ENCODE measurements around the gene PRKAG2.

DNA sequence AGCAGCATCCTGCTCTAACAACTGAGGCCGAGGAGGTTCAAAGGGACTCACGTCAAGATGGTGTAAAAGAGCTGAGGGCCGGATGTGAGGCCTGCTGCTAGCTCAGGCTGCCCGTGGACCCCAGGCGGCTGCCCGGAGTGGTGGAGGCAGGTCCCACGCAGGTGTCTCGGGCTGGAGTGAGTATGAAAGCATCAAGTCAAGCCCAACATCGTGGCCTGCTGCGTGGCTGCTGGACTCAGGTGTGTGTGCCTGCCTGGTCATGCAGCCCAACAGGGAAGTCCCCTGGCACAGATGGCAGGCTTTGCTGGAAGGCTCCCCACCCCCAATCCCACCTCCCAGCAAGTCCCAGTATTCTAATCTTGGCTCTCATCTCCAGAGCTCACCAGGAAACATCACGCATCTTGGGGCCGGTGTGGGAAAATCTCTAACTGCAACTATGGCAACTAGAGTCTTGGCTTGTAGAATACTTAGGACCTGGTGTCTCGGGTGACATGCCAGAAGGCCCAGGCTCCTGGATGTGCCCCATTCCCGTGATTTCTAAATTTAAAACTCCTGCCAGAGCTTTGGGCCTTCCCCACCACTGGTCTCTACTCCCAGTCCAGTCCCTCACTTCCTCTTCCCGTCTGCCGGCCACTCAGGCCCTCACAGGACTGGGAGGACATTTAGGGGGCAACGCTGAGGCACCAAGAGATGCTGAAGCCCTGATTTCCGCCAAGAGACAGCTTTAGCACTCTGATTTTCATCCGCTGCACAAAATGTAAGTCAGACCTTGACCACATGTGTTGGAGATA is 85.9 kb downstream of the PRKAG2 start:
- TF ChIP-seq ZFP41 (CRISPR knock-in tag; IDR thresholded peaks at IDR 0.05; ENCODE audit: borderline replicate concordance) (no peak), JUN (CRISPR knock-in tag; IDR thresholded peaks at IDR 0.05) (no peak), ZNF264 (CRISPR knock-in tag; IDR thresholded peaks at IDR 0.05) (no peak), SOX13 (IDR thresholded peaks at IDR 0.05) (no peak), SOX13 (CRISPR knock-in tag; conservative IDR thresholded peaks at IDR 0.05 in 1 of 2, IDR thresholded peaks at IDR 0.05 in 1 of 2) (no peak), ZNF101 (CRISPR knock-in tag; IDR thresholded peaks at IDR 0.05; ENCODE audit: borderline replicate concordance, low read depth) (no peak), NFKB2 (CRISPR knock-in tag; IDR thresholded peaks at IDR 0.05; ENCODE audit: borderline replicate concordance) (no peak), DPF2 (CRISPR knock-in tag; IDR thresholded peaks at IDR 0.05; ENCODE audit: borderline replicate concordance, low read depth) (no peak), ZNF550 (CRISPR knock-in tag; IDR thresholded peaks at IDR 0.05; ENCODE audit: borderline replicate concordance) (no peak)
- TF ChIP-seq, protein P1, sequence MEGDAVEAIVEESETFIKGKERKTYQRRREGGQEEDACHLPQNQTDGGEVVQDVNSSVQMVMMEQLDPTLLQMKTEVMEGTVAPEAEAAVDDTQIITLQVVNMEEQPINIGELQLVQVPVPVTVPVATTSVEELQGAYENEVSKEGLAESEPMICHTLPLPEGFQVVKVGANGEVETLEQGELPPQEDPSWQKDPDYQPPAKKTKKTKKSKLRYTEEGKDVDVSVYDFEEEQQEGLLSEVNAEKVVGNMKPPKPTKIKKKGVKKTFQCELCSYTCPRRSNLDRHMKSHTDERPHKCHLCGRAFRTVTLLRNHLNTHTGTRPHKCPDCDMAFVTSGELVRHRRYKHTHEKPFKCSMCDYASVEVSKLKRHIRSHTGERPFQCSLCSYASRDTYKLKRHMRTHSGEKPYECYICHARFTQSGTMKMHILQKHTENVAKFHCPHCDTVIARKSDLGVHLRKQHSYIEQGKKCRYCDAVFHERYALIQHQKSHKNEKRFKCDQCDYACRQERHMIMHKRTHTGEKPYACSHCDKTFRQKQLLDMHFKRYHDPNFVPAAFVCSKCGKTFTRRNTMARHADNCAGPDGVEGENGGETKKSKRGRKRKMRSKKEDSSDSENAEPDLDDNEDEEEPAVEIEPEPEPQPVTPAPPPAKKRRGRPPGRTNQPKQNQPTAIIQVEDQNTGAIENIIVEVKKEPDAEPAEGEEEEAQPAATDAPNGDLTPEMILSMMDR (CRISPR knock-in tag; IDR thresholded peaks at IDR 0.05): no peak
- TF ChIP-seq, protein P2, sequence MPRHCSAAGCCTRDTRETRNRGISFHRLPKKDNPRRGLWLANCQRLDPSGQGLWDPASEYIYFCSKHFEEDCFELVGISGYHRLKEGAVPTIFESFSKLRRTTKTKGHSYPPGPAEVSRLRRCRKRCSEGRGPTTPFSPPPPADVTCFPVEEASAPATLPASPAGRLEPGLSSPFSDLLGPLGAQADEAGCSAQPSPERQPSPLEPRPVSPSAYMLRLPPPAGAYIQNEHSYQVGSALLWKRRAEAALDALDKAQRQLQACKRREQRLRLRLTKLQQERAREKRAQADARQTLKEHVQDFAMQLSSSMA (CRISPR knock-in tag; IDR thresholded peaks at IDR 0.05): no peak
- TF ChIP-seq, protein P3, sequence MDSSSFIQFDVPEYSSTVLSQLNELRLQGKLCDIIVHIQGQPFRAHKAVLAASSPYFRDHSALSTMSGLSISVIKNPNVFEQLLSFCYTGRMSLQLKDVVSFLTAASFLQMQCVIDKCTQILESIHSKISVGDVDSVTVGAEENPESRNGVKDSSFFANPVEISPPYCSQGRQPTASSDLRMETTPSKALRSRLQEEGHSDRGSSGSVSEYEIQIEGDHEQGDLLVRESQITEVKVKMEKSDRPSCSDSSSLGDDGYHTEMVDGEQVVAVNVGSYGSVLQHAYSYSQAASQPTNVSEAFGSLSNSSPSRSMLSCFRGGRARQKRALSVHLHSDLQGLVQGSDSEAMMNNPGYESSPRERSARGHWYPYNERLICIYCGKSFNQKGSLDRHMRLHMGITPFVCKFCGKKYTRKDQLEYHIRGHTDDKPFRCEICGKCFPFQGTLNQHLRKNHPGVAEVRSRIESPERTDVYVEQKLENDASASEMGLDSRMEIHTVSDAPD (CRISPR knock-in tag; IDR thresholded peaks at IDR 0.05): no peak
- TF ChIP-seq, protein P4, sequence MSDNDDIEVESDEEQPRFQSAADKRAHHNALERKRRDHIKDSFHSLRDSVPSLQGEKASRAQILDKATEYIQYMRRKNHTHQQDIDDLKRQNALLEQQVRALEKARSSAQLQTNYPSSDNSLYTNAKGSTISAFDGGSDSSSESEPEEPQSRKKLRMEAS (IDR thresholded peaks at IDR 0.05): no peak
